Lower lobe of right lung (tissue), 2 donors: Measurements from ENCODE around the gene SMPDL3B. TPM values are rescaled to one million over a fixed set of nuclear protein-coding genes. Genes with fewer than 3 reads are reported as not detected.
"Not testable (repeated sequence)": the region's sequence is repeated elsewhere in the genome, so short reads cannot be mapped to it uniquely, and the experiment has no call there.

Experiments
- ATAC-seq, 2 donors: fragments of 200-7000 bp; cut with Tn5 transposase; one replicate each; pipeline ENCODE4 v1.9.1; 2020 to 2022; ENCODE audit warnings: mild to moderate bottlenecking in 2 of 2, moderate library complexity in 2 of 2
- DNase-seq: peaks from one replicate; pipeline ENCODE4 v3.0.0-alpha.2; 2020
- H3K27ac ChIP-seq: fragments of 200-600 bp; one replicate; pipeline ENCODE4 v1.8.0; 2022
- H3K27me3 ChIP-seq: fragments of 200-600 bp; one replicate; pipeline ENCODE4 v1.8.0; 2022; ENCODE audit warnings: low read depth
- H3K36me3 ChIP-seq: fragments of 200-600 bp; one replicate; pipeline ENCODE4 v1.8.0; 2022; ENCODE audit warnings: mild to moderate bottlenecking
- H3K4me1 ChIP-seq: fragments of 200-600 bp; one replicate; pipeline ENCODE4 v1.8.0; 2022
- H3K4me3 ChIP-seq: fragments of 200-600 bp; one replicate; pipeline ENCODE4 v1.8.0; 2022; ENCODE audit warnings: mild to moderate bottlenecking
- H3K9me3 ChIP-seq: fragments of 200-600 bp; one replicate; pipeline ENCODE4 v1.8.0; 2022
- intact Hi-C: fragments of 100-400 bp; cut with DNase I; formaldehyde crosslinking; loops from one replicate; pipeline ENCODE4 v1.11.0; 2022
- total RNA-seq: library from RNA; stranded (reverse); fragmentation: NEBNext Ultra II Directional; extraction: Animal tissue kit (Norgen Biotek cat#: 25700); gene quantifications from one replicate; pipeline ENCODE4 v1.2.1, GENCODE V29; 2021
- TF ChIP-seq, protein P1 (sequence below): fragments of 200-600 bp; IDR thresholded peaks from one replicate; pipeline ENCODE4 v1.8.0; 2022; ENCODE audit warnings: antibody characterized with exemption, mild to moderate bottlenecking
- donor health status: DM: no; HTN: yes; CAD: no; lungs with severe emphysema.

Gene SMPDL3B
- total RNA-seq, 1 donor from 2014 or later: 15.4 TPM

DNA sequence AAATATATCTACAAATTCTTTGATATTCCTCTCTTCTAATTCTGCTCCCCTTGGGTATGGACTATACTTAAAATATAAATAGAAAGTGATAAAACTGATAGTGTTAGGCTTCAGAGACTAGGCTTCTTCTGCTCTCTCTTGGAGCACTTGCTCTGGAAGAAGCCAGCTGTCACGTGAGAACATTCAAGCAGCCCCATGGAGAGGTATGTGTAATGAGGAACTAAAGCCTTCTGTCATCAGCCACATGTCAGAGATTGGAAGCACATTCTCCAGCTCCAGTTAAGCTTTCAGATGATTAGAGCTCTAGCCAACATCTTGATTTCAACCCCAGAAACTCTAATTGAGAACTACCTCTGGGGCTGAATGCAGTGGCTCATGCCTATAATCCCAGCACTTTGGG lies 59.3 kb downstream of the SMPDL3B start:
- peaks cover 24% of the 10 kb centered on the region for H3K4me1 ChIP-seq
- TF ChIP-seq, protein P1, sequence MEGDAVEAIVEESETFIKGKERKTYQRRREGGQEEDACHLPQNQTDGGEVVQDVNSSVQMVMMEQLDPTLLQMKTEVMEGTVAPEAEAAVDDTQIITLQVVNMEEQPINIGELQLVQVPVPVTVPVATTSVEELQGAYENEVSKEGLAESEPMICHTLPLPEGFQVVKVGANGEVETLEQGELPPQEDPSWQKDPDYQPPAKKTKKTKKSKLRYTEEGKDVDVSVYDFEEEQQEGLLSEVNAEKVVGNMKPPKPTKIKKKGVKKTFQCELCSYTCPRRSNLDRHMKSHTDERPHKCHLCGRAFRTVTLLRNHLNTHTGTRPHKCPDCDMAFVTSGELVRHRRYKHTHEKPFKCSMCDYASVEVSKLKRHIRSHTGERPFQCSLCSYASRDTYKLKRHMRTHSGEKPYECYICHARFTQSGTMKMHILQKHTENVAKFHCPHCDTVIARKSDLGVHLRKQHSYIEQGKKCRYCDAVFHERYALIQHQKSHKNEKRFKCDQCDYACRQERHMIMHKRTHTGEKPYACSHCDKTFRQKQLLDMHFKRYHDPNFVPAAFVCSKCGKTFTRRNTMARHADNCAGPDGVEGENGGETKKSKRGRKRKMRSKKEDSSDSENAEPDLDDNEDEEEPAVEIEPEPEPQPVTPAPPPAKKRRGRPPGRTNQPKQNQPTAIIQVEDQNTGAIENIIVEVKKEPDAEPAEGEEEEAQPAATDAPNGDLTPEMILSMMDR: no peak
- no peak for DNase-seq
- peaks cover 95% of the 10 kb centered on the region for H3K36me3 ChIP-seq
- H3K27ac ChIP-seq: no peak overlapping the region
- intact Hi-C loops: no loop called here
- H3K9me3 ChIP-seq: no peaks in the 10 kb centered on the region
- peak; percentile 47 to 54 for ATAC-seq
- no peaks in the 10 kb centered on the region for H3K27me3 ChIP-seq
- H3K4me3 ChIP-seq: no peak overlapping the region

DNA sequence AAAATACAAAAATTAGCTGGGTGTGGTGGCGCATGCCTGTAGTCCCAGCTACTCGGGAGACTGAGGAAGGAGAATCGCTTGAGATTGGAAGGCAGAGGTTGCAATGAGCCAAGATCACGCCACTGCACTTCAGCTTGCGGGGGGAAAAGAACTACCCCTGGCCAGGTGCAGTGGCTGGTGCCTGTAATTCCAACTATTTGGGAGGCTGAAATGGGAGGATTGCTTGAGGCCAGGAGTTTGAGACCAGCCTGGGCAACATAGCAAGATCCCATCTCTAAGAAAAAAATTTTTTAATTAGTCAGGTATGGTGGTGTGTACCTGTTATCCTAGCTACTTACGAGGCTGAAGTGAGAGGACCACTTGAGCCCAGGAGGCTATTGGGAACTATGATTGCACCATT lies 59.7 kb downstream of the SMPDL3B start:
- H3K27me3 ChIP-seq, H3K27ac ChIP-seq, intact Hi-C loops, H3K9me3 ChIP-seq, H3K4me3 ChIP-seq, ATAC-seq, DNase-seq: not testable (repeated sequence)
- peaks cover 24% of the 10 kb centered on the region for H3K4me1 ChIP-seq
- peaks cover 95% of the 10 kb centered on the region for H3K36me3 ChIP-seq

DNA sequence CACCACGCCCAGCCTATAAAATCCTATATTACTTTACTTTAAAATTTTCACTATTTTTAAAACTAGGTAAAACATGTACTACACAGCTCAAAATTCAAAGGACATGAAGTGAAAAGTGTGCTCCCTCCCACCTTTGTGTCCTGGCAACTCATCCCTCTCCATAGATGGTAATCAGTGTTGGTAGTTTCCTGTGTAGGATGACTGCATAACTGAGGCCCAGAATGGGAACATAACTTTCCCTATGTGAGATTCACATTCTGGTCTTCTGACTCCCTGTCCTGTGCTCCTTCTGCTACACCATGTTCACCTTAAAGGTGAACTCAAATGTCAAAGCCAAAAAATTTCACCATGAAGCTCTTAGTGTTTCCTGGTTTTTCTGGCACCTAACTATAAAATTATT lies 64.3 kb downstream of the SMPDL3B start:
- H3K4me3 ChIP-seq: no peak overlapping the region
- peaks cover 2% of the 10 kb centered on the region for H3K4me1 ChIP-seq
- ATAC-seq: no peak
- peaks cover 88% of the 10 kb centered on the region for H3K36me3 ChIP-seq
- no peak overlapping the region for H3K27ac ChIP-seq
- H3K9me3 ChIP-seq: no peaks in the 10 kb centered on the region
- no peaks in the 10 kb centered on the region for H3K27me3 ChIP-seq
- TF ChIP-seq, protein P1: no peak
- intact Hi-C loops: no loop called here
- DNase-seq: no peak

DNA sequence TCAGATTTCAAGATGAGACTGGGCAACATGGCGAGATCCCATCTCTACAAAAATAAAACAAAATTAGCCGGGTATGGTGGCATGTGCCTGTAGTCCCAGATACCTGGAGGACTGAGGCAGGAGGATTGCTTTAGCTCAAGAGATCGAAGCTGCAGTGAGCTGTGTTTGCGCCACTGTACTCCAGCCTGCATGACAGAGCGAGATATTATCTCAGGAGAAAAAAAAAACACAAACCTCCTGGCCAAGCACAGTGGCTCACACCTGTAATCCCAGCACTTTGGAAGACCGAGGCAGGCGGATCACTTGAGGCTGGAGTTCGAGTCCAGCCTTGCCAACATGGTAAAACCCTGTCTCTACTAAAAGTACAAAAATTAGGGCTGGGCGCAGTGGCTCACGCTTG lies 67.8 kb downstream of the SMPDL3B start:
- Histone ChIP-seq H3K9me3 (no peaks in the 10 kb centered on the region), H3K27me3 (no peaks in the 10 kb centered on the region), H3K4me3 (no peak overlapping the region), H3K27ac (no peak overlapping the region), H3K36me3 (peaks cover 71% of the 10 kb centered on the region), H3K4me1 (no peaks in the 10 kb centered on the region)
- TF ChIP-seq, protein P1: no peak
- intact Hi-C loops: no loop called here
- DNase-seq (no peak), ATAC-seq (no peak)

DNA sequence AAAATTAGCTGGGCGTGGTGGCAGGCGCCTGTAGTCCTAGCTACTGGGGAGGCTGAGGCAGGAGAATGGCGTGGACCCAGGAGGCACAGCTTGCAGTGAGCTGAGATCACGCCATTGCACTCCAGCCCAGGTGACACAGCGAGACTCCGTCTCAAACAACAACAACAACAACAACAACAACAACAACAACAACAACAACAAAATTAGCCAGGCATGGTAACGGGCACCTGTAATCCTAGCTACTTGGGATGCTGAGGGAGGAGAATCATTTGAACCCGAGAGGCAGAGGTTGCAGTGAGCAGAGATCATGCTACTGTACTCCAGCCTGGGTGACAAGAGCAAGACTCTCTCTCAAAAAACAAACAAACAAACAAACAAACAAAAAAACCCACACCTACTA lies 68.3 kb downstream of the SMPDL3B start:
- H3K27ac ChIP-seq, ATAC-seq, DNase-seq, H3K9me3 ChIP-seq, H3K4me3 ChIP-seq, H3K4me1 ChIP-seq, intact Hi-C loops, H3K27me3 ChIP-seq: not testable (repeated sequence)
- peaks cover 66% of the 10 kb centered on the region for H3K36me3 ChIP-seq

Other genes starting within 250 kb of the SMPDL3B start
- 18.0 TPM for gene FAM76A, start 209.0 kb upstream of the SMPDL3B start, total RNA-seq
- 91.0 TPM for gene STX12, start 161.8 kb upstream of the SMPDL3B start, total RNA-seq
- gene PPP1R8, start 104.2 kb upstream of the SMPDL3B start, total RNA-seq: 31.3 TPM
- 161 TPM for gene THEMIS2, start 62.5 kb upstream of the SMPDL3B start, total RNA-seq
- 26.3 TPM for gene RPA2, start 20.4 kb upstream of the SMPDL3B start, total RNA-seq
- gene XKR8, start 25.0 kb downstream of the SMPDL3B start, total RNA-seq: 12.8 TPM
- gene EYA3, start 153.6 kb downstream of the SMPDL3B start, total RNA-seq: 20.4 TPM
- gene PTAFR, start 241.7 kb downstream of the SMPDL3B start, total RNA-seq: 52.8 TPM